Measurements from ENCODE around the gene CALR. TPM values are rescaled to one million over a fixed set of nuclear protein-coding genes. Genes with fewer than 3 reads are reported as not detected.
"Not testable (repeated sequence)": the region's sequence is repeated elsewhere in the genome, so short reads cannot be mapped to it uniquely, and the experiment has no call there.

The CALR gene
- total RNA-seq = 1,348 and 1,401 TPM in 2 replicates

DNA sequence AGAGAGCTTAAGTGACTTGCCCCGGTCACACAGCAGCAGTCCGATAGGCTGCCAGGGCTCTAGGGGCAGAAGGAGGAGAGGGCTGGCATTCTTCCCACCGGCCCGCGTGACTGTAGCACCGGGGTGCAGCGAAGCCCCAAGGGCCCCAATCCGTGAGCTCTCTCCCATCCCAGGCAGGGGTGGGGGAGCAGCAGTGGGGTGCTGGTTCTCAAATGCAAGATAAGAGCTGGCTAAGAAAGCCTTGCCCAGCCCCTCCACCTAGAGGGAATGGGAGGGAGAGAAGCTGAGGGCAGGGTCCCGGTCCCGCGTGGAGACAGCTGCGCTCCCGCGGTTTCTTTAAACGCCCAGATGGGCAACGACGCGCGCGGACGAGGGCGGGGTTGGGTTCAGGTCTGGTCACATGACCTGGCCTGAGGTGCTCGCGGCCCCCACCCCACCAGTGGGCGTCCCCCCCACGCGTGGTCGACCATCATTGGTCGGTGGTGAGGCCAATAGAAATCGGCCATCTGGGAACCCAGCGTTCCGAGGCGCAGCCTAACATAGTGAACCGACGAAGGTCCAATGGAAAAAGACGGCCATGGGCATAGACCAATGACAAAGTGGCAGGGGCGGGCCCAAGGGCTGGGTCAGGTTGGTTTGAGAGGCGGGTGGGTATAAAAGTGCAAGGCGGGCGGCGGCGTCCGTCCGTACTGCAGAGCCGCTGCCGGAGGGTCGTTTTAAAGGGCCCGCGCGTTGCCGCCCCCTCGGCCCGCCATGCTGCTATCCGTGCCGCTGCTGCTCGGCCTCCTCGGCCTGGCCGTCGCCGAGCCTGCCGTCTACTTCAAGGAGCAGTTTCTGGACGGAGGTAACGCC is at the start of gene CALR:
CALR (plus strand) TSS at position 683 of the 852 bp plus-strand sequence; CDS start at position 754, 71 bp downstream.
- DNase-seq (ENCODE audit: low read depth in 2 of 2) = peak; percentile 99 to 100

GRCh38 chr19:12890299-12890786 is 48.1 kb upstream of the CALR start:
- not testable (repeated sequence) for DNase-seq (ENCODE audit: low read depth in 2 of 2)

- peak; percentile 96 to 99 for DNase-seq (ENCODE audit: low read depth in 2 of 2)
These were observed 47.4 kb upstream of the CALR start, which contains the start of gene GCDH for GRCh38 chr19:12890787-12891552. GCDH (plus strand) TSS chr19:12891160; CDS start chr19:12891305, 145 bp downstream.

GRCh38 chr19:12891553-12892021 is 46.8 kb upstream of the CALR start:
- no peak for DNase-seq (ENCODE audit: low read depth in 2 of 2)

GRCh38 chr19:12893582-12893981 is 44.8 kb upstream of the CALR start:
- no peak for DNase-seq (ENCODE audit: low read depth in 2 of 2)

DNA sequence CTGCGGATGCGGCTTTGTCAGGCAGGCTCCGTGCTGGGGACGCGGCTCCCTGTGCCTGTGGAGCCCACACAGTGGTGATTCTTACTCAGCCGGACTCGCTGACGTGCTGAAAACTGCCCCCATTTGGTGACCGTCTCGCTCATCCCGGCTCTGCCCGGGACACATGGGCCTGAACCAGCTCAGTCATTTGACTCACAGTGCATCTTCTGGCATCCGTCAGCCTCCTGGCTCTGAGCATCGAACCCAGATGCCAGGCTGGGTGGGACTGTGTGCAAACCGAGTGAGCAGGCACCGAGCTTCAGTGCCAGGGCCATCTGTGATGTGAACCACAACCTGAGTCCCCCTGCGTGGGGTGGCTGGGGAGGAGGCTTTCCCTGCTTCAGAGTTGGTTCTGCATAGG is 41.9 kb upstream of the CALR start:
- DNase-seq (ENCODE audit: low read depth in 2 of 2) = no peak

- DNase-seq (ENCODE audit: low read depth in 2 of 2) = no peak
These were observed 38.4 kb upstream of the CALR start for GRCh38 chr19:12899891-12900518.

DNA sequence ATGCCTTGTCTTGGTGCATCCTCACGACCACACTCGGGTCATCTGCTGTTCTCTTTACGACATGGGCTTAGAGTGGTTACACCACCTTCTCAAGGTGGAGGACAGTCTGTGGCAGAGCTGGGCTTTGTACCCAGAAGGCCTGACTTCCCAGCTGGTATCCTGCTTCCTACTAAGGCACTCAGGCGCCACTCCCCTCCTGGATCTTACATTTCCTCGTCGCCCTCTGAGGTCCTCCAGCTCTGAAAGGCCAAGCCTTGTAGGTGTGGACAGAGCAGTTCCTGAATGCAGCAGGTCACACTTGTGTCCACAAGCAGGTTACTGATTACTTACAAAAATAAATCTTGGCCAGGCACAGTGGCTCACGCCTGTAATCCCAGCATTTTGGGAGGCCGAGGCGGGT is 31.2 kb upstream of the CALR start:
- DNase-seq (ENCODE audit: low read depth in 2 of 2) = no peak

DNA sequence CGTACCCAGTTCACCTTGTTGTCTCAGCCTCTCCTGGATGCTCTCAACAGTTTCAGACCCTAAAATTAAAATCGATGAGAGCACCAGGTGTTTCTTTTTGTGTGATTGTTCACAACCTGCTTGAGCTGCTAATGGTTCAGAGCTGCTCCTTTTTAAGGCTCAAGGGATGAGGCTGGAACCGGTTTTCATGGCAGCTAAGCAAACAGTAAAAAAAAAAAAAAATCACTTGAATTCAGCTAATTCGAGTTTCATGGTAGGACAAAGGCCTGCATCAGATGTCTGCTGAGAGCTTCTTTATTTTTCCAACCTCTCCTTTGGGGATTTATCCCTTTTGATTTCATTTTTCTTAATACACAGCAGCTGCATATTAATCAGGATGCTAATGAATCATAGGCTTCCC is 25.8 kb upstream of the CALR start:
- no peak for DNase-seq (ENCODE audit: low read depth in 2 of 2)

DNA sequence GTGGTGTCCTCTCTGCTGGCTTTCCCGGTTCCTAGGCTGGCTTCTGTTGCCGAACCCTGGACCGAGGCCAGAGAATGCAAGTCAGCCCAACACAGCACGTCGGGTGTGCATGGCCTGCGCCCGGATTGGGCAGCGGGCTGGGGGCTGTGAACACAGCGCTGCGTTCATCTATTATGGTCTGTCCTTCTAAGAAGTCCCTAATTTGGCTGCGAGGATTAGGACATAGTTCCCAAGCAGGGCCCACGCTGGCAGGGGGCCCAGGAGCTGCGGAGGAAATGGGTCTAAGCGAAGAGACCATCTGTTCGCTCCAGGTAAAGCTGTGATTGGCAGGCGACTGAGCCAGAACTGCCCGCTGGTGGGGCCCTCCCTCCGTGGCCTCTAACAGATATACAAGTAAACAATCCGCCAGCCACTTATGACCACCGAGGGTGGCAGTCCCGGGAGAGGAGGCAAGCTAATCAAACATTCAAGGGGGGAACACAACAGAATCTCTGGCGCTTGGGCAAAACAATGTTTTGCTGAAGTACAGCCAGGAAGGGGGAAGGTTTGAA is 25.3 kb upstream of the CALR start:
- peak in 1 of 2 donors; percentile 42 for DNase-seq (ENCODE audit: low read depth in 2 of 2)

DNA sequence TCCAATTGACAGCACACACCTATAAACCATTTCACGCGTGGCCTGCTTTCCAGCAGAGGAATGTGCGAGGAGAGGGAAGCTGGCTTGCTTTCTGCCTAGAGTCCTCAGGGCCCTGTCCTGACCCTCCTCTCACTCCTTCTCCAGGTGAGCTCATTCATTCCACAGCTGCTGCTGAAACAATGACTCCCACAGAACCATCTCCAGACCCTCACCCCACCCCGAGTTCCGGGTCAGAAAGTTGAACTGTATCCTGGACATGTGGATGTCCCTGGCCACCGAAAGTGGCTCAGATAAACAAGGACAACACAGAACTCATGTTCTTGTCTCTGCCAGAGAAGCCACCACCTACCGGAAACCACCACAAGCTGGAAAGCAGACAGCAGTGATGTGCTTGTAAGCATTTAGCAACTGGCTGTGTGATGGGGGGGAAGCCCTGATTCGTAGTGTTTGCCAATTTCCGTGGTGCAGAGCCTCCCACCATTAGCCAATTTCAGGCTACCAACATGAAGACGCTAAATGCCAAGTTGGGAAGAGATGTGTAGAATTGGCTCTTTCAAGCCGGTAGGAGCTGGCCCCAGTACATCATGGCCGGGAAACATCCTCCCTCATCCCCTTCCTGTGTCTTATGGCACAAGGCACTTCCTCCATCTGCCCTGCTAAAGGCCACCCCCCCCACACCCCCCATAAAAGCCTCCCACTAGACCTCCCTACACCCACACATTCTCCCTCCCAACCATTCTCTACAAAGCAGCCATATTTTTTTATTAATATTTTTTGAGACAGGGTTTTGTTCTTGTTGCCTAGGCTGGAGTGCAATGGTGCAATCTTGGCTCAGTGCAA is 24.3 kb upstream of the CALR start:
- peak in 1 of 2 donors; percentile 22 for DNase-seq (ENCODE audit: low read depth in 2 of 2)

DNA sequence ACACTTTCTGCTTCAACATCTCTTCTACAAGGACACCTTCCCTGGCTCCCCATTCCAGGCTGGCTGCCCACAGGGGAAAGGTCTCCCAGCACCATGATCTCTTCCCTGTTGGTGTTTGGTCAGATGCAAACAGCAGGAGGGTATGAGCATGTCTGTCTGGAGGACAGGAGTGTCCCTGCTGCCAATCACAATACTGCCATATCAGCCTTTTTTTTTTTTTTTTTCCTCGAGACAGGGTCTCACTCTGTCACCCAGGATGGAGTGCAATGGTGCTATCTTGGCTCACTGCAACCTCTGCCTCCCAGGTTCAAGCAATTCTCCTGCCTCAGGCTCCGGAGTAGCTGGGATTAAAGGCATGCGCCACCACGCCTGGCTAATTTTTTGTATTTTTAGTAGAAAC is 22.5 kb upstream of the CALR start:
- DNase-seq (ENCODE audit: low read depth in 2 of 2) = not testable (repeated sequence)

DNA sequence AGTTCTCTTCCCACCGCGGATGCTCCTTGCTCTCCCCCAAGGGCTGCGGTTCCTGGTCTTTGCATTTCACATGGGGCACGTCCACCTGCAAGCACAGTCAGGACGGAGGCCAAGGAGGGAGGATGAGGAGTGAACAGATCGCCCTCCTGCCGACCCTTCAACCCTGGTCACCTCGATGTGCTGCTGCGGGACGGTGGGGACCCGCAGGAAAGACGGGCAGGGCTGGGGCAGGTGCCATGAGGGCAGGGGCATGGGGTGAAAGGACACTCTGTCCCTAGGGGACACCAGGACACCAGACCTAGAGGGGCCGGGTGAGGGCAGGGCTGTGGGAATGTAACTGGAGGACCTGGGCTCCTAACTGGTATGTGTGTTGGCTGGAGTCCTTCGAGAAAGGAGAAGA is 20.2 kb upstream of the CALR start:
- no peak for DNase-seq (ENCODE audit: low read depth in 2 of 2)

DNA sequence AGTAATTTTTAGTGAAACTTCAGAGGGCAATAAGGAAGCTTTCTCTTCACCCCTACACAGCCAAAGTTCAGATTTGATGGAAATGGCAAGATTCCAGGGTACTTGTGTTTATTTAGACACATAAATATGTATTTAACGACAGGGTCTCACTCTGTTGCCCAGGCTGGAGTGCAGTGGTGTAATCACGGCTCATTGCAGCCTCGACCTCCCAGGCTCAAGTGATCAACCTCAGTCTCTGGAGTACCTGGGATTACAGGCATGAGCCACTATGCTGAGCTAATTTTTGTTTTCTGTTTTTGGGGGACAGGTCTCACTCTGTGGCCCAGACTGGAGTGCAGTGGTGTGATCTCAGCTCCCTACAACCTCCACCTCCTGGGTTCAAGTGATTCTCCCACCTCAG is 17.4 kb upstream of the CALR start:
- no peak for DNase-seq (ENCODE audit: low read depth in 2 of 2)

GRCh38 chr19:12922959-12923358 is 15.4 kb upstream of the CALR start:
- no peak for DNase-seq (ENCODE audit: low read depth in 2 of 2)

DNA sequence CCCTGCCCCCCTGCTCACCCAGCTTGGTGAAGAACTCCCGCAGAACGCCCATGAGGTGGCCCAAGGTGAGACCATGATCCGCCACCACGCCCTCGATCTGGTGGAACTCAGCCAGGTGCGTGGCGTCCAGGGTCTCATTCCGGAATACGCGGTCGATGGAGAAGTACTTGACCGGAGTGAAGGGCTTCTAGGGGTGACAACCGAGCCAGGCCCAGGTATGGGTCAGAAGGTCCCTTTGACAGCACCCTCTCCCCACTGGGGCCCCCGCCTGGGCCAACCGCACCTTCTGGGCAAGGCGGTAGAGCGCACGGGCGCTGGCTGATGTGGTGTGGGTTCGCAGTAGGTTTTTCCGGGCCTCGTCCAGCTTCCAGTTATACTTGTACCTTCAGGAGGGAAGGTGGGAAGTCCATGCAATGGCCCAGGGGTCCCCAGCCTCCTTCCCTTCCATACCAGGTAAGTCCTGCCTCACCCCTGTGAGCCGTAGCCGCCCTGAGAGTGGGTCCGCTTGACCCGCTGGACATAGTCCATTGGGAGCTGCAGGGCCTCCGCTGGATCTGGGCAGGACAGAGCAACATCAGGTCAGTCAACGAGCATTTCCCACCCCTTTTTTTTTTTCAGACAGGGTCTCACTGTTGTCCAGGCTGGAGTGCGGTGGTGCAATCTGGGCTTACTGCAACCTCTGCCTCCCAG is 13.6 kb upstream of the CALR start:
- DNase-seq (ENCODE audit: low read depth in 2 of 2) = no peak

GRCh38 chr19:12930002-12930645 is 8.3 kb upstream of the CALR start:
- no peak for DNase-seq (ENCODE audit: low read depth in 2 of 2)

DNA sequence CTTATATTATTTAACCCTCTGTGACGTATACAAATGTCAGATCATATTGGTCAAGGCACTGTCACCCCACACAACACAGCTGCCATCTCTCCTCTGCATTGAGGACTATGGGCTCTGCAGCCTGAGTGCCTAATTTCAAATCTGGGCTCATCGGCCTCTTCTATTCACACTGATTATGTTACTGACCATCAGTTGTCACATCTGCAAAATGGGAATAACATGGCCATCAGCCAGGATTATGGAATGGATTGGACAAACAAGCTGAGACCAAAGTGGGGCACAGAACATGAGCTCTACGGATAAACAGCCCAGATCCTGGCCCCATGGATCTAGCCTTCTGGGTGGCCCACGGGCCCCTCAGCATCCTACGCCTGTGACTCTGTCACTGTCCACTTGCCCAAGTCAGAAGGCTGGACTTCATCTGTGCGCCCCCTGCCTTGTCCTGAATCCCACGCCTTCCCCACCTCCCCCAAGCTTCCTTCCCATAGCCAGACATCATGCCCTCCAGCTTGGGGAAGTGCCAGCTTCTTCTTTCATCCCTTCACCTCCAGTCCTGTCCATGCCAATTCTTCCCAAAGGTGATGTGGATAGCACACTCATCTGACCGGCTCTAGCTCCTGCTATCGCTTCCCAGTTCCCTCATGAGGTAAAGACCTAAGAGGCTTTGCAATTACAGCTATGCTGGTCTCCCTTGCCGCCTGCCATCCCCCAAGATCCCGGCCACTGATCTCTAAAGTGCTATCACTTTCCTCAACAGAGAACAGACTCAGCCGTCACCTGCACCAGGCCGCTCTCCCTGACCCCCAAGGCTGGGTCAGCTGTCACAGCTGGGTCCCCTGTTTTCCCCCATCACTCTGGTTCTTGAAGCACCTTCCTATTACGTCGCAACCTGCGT is 5.8 kb upstream of the CALR start:
- no peak for DNase-seq (ENCODE audit: low read depth in 2 of 2)

Measured in dermis microvascular lymphatic vessel endothelial cell (primary cell).